Measurements from ENCODE around the gene HILPDA. TPM values are rescaled to one million over a fixed set of nuclear protein-coding genes. Genes with fewer than 3 reads are reported as not detected.
A peak's percentile ranks its signal among the peaks of the same experiment; 100 is the strongest.
"Not testable (repeated sequence)": the region's sequence is repeated elsewhere in the genome, so short reads cannot be mapped to it uniquely, and the experiment has no call there.

HILPDA gene
- total and polyA plus RNA-seq, 12 donors, result 3.0 to 16.0 (median 7.0) TPM

DNA sequence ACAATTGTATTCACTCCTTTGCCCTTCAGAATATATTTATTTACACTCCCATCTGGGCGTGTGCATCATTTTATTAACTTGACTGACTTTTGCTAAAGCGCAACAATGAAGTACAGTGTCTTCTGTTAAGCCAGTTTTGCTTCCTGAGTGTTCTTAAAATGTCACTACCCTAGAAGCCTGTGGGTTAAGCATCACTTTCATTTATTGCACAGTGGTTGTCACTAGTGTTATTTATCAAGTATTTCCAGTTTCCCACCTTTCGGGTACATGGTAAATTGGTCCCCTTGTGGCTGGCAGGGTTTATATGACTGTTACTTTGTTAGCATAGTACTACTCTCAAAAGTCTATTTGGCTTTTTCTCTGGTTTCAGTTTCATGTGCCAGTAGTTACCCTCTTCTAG is 3.3 kb downstream of the HILPDA start:
- no peak for DNase-seq
- Histone ChIP-seq H3K27me3 (no peaks in the 10 kb centered on the region), H3K9me3 (replicated peaks in 1 of 3) (no peaks in the 10 kb centered on the region), H3K4me1 (replicated peaks in 1 of 2) (peaks cover 10 to 25% of the 10 kb centered on the region in 2 donors), H3K36me3 (replicated peaks in 1 of 2) (no peaks in the 10 kb centered on the region), H3K4me3 (no peak overlapping the region), H3K27ac (no peak overlapping the region)
- WGBS, 4 donors, result 45 to 58% (median 48%) methylated on average over 3 of the region's 3 CpGs
- intact Hi-C loops (cut with DNase I), result no loop called here
- TF ChIP-seq POLR2A (IDR thresholded peaks at IDR 0.05), result no peak
- TF ChIP-seq, protein P1, sequence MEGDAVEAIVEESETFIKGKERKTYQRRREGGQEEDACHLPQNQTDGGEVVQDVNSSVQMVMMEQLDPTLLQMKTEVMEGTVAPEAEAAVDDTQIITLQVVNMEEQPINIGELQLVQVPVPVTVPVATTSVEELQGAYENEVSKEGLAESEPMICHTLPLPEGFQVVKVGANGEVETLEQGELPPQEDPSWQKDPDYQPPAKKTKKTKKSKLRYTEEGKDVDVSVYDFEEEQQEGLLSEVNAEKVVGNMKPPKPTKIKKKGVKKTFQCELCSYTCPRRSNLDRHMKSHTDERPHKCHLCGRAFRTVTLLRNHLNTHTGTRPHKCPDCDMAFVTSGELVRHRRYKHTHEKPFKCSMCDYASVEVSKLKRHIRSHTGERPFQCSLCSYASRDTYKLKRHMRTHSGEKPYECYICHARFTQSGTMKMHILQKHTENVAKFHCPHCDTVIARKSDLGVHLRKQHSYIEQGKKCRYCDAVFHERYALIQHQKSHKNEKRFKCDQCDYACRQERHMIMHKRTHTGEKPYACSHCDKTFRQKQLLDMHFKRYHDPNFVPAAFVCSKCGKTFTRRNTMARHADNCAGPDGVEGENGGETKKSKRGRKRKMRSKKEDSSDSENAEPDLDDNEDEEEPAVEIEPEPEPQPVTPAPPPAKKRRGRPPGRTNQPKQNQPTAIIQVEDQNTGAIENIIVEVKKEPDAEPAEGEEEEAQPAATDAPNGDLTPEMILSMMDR (IDR thresholded peaks at IDR 0.05), result no peak

DNA sequence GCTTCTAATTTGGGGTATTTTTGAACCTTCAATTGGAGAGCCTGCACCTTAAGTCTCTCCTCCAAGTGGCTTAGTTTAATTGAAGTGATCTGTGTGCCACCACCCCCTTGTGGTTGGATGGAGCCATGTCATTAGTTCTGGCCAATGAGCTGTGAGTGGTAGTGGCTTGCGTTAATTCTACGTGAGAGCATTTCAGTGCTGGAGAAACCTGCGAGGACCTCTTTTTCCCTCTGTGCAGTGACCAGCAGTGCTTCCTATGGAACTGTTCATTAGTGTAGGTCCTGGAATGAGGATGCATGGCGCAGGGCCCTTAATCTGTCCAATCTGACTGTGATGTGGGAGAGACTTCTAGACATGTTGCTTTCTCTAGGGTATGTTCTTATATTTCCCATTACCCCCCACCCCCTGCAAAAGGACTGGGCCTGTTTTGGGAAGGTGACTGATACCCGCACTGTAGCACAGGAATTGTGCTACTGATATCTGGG is 3.8 kb downstream of the HILPDA start:
- no peaks in the 10 kb centered on the region for H3K9me3 ChIP-seq (replicated peaks in 1 of 3)
- TF ChIP-seq POLR2A (IDR thresholded peaks at IDR 0.05), result no peak
- TF ChIP-seq, protein P1 (IDR thresholded peaks at IDR 0.05), result peak; percentile 72 to 82 (median 77)
- 31 to 42% (median 36%) methylated on average over 5 of the region's 5 CpGs for WGBS, 4 donors
- peak; percentile 52 to 89 (median 64) for DNase-seq
- no peak overlapping the region for H3K4me3 ChIP-seq
- intact Hi-C loops (cut with DNase I), result no loop called here
- no peaks in the 10 kb centered on the region for H3K36me3 ChIP-seq (replicated peaks in 1 of 2)
- no peaks in the 10 kb centered on the region for H3K27me3 ChIP-seq
- peaks cover 6 to 20% of the 10 kb centered on the region in 2 donors for H3K4me1 ChIP-seq (replicated peaks in 1 of 2)
- no peak overlapping the region for H3K27ac ChIP-seq

DNA sequence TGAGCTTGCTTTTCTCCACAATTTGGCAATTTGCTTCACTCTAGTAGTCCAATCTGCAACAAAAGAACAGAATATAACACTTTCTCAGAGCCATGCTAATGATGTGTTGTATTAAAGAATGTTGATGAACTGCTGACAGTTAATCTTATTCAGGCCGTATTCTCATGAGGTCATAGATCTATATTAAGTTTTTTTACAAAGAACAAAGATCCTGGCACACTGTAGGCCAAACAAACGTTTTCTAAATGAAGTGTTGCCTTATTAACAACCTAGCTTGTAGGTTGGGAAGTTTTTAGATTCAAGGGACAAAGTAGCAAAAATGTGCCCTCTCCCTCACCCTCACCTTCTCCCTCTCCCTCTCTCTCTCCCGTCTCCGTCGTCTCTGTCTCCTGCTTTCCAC is 6.8 kb downstream of the HILPDA start:
- no peak for DNase-seq
- Histone ChIP-seq H3K27me3 (no peaks in the 10 kb centered on the region), H3K4me1 (replicated peaks in 1 of 2) (no peaks in the 10 kb centered on the region), H3K27ac (no peak overlapping the region), H3K4me3 (no peak overlapping the region), H3K9me3 (replicated peaks in 1 of 3) (no peaks in the 10 kb centered on the region), H3K36me3 (replicated peaks in 1 of 2) (no peaks in the 10 kb centered on the region)
- WGBS, 4 donors, result 81 to 91% (median 83%) methylated on average over 5 of the region's 5 CpGs
- intact Hi-C loops (cut with DNase I), result loop anchor here in 1 of 2 donors (5.0 to 10.0 kb wide), 2 partner anchors 35 to 58 kb away; partner anchors contain the start of gene IMPDH1
- no peak for TF ChIP-seq POLR2A (IDR thresholded peaks at IDR 0.05)
- TF ChIP-seq, protein P1 (IDR thresholded peaks at IDR 0.05), result no peak

DNA sequence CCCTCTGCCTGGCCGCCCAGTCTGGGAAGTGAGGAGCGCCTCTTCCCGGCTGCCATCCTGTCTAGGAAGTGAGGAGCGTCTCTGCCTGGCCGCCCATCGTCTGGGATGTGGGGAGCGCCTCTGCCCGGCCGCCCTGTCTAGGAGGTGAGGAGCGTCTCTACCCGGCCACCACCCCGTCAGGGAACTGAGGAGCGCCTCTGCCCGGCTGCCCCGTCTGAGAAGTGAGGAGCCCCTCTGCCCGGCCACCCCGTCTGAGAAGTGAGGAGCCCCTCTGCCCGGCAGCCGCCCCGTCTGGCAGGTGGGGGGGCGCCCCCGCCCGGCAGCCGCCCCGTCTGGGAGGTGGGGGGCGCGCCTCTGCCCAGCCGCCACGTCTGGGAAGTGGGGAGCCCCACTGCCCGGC is 7.7 kb downstream of the HILPDA start:
- 92 to 100% (median 93%) methylated on average over 5 to 30 of the region's 30 CpGs for WGBS, 4 donors
- not testable (repeated sequence) for H3K4me3 ChIP-seq; H3K27ac ChIP-seq; H3K9me3 ChIP-seq (replicated peaks in 1 of 3); H3K36me3 ChIP-seq (replicated peaks in 1 of 2); DNase-seq; H3K4me1 ChIP-seq (replicated peaks in 1 of 2); H3K27me3 ChIP-seq
- intact Hi-C loops (cut with DNase I), result loop anchor here in 1 of 2 donors (5.0 to 10.0 kb wide), 2 partner anchors 36 to 59 kb away; partner anchors contain the start of gene IMPDH1

DNA sequence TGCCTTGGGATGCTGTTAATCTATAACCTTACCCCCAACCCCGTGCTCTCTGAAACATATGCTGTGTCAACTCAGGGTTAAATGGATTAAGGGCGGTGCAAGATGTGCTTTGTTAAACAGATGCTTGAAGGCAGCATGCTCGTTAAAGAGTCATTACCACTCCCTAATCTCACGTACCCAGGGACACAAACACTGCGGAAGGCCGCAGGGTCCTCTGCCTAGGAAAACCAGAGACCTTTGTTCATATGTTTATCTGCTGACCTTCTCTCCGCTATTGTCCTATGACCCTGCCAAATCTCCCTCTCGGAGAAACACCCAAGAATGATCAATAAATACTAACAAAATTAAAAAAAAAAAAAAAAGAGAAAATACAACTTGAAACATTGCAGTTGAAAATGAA is 8.3 kb downstream of the HILPDA start:
- H3K9me3 ChIP-seq (replicated peaks in 1 of 3); H3K36me3 ChIP-seq (replicated peaks in 1 of 2); H3K4me3 ChIP-seq; DNase-seq; H3K27me3 ChIP-seq; H3K4me1 ChIP-seq (replicated peaks in 1 of 2); H3K27ac ChIP-seq: not testable (repeated sequence)
- WGBS, 4 donors, result 81 to 91% (median 85%) methylated on average over 5 to 8 of the region's 8 CpGs
- intact Hi-C loops (cut with DNase I), result loop anchor here in 1 of 2 donors (5.0 to 10.0 kb wide), 2 partner anchors 37 to 59 kb away; partner anchors contain the start of gene IMPDH1

DNA sequence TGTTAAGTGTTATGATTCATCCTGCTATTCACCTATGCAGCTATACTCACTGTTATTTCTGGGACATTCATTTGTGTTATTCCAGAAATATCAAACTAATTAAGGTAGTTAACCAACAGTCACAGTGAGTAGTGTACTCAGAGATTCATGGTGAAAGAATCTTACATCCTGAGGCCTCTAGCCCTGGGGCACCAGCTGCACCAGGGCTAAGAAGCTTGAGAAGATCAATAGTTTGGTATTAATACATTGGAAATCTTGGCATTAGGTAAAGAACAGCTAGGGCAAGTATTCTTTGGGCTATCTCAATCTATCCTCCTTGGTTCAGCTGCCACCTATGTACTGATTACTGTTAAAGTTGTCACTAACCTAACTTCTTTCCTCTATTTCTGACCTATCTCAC is 11.2 kb downstream of the HILPDA start:
- H3K4me1 ChIP-seq (replicated peaks in 1 of 2); H3K27me3 ChIP-seq; H3K4me3 ChIP-seq; H3K9me3 ChIP-seq (replicated peaks in 1 of 3); DNase-seq; H3K36me3 ChIP-seq (replicated peaks in 1 of 2); H3K27ac ChIP-seq: not testable (repeated sequence)
- intact Hi-C loops (cut with DNase I), result loop anchor here in 1 of 2 donors (10.0 kb wide), 1 partner anchor 62 kb away; the partner anchor contains the start of gene IMPDH1
